ENCODE results near the gene KLK14. TPM values are rescaled to one million over a fixed set of nuclear protein-coding genes. Genes with fewer than 3 reads are reported as not detected.

Gene KLK14
- total and polyA plus RNA-seq, 7 donors, result 0.20 TPM; not detected in 6

- DNase-seq, result peak; percentile 98 to 99
- peaks cover 7% of the 10 kb centered on the region for H3K4me1 ChIP-seq
- TF ChIP-seq CTCF (IDR thresholded peaks at IDR 0.05), result no peak
- intact Hi-C loops (cut with DNase I), result loop anchor here in 1 of 2 donors (10.0 kb wide), 1 partner anchor 293 kb away; no protein-coding TSS in a partner anchor
- H3K4me3 ChIP-seq, result peak within 1 kb of the TSS; percentile 85
- peaks cover 0 to 5% (median 0%) of the 10 kb centered on the region in 3 donors for H3K27me3 ChIP-seq (ENCODE audit: insufficient read depth in 3 of 3, low read length in 2 of 3)
- peak; percentile 99 to 100 (median 99) for ATAC-seq
- WGBS, 3 donors, result 0 to 1% (median 0%) methylated on average over 43 of the region's 43 CpGs
- peak within 1 kb of the TSS; percentile 75 for H3K27ac ChIP-seq
- no peaks in the 10 kb centered on the region for H3K9me3 ChIP-seq
- peaks cover 7 to 17% of the 10 kb centered on the region in 2 donors for H3K36me3 ChIP-seq (ENCODE audit: insufficient read depth in 1 of 2, low read depth in 1 of 2)
These were observed 25.5 kb upstream of the KLK14 start, which contains the start of gene CTU1 for GRCh38 chr19:51108066-51108804. Gene CTU1, minus strand, starts transcription at chr19:51108409. Its CDS starts 3,840 bp downstream, at chr19:51104569.

- intact Hi-C loops (cut with DNase I), result loop anchor here (2.0 to 10.0 kb wide), 2 partner anchors 293 to 487 kb away; no protein-coding TSS in a partner anchor
- DNase-seq, result peak in 1 of 2 donors; percentile 32
- peaks cover 7% of the 10 kb centered on the region for H3K4me1 ChIP-seq
- 13 to 16% (median 15%) methylated on average over 18 of the region's 18 CpGs for WGBS, 3 donors
- peak overlapping the region; percentile 75 for H3K27ac ChIP-seq
- peaks cover 0 to 5% (median 0%) of the 10 kb centered on the region in 3 donors for H3K27me3 ChIP-seq (ENCODE audit: insufficient read depth in 3 of 3, low read length in 2 of 3)
- ATAC-seq, result peak in 3 of 4 donors; percentile 2 to 14 (median 2)
- H3K4me3 ChIP-seq, result peak overlapping the region; percentile 85
- TF ChIP-seq CTCF (IDR thresholded peaks at IDR 0.05), result no peak
- H3K9me3 ChIP-seq, result no peaks in the 10 kb centered on the region
- H3K36me3 ChIP-seq (ENCODE audit: insufficient read depth in 1 of 2, low read depth in 1 of 2), result peaks cover 10 to 23% of the 10 kb centered on the region in 2 donors
These were observed 24.8 kb upstream of the KLK14 start for GRCh38 chr19:51107406-51108065.

GRCh38 chr19:51103926-51104341 is 21.2 kb upstream of the KLK14 start:
- H3K36me3 ChIP-seq (ENCODE audit: insufficient read depth in 1 of 2, low read depth in 1 of 2), result peaks cover 10 to 42% of the 10 kb centered on the region in 2 donors
- no peak overlapping the region for H3K27ac ChIP-seq
- ATAC-seq (no peak), DNase-seq (no peak)
- TF ChIP-seq CTCF (IDR thresholded peaks at IDR 0.05), result no peak
- 74 to 82% (median 75%) methylated on average over 44 to 49 of the region's 49 CpGs for WGBS, 3 donors
- H3K4me1 ChIP-seq, result peaks cover 11% of the 10 kb centered on the region
- intact Hi-C loops (cut with DNase I), result loop anchor here in 1 of 2 donors (10.0 kb wide), 1 partner anchor 289 kb away; no protein-coding TSS in a partner anchor
- H3K27me3 ChIP-seq (ENCODE audit: insufficient read depth in 3 of 3, low read length in 2 of 3), result no peaks in the 10 kb centered on the region
- no peaks in the 10 kb centered on the region for H3K9me3 ChIP-seq
- no peak overlapping the region for H3K4me3 ChIP-seq

DNA sequence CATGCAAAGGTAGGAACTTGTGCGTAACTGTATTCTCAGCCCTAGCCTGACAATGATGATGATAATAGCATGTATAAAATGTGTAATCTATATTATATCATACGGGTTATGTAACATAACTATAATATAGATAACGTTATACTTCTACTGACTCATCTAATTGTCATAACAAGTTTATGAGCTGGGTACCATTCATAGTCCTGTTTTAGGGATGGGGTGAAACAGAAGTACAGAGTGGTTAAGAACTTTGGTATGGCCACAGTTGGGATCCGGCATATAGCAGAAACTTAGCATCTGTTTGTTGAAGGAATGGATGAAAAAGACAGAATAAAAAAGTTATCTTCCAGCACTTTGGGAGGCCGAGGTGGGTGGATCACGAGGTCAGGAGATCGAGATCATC is 20.3 kb upstream of the KLK14 start:
- peaks cover 10 to 44% of the 10 kb centered on the region in 2 donors for H3K36me3 ChIP-seq (ENCODE audit: insufficient read depth in 1 of 2, low read depth in 1 of 2)
- intact Hi-C loops (cut with DNase I), result loop anchor here in 1 of 2 donors (10.0 kb wide), 1 partner anchor 288 kb away; no protein-coding TSS in a partner anchor
- WGBS, 3 donors, result 85 to 95% (median 92%) methylated on average over 7 of the region's 7 CpGs

More for the DNA sequence above, 20.3 kb upstream of the KLK14 start:
- Histone ChIP-seq H3K4me1 (peaks cover 11% of the 10 kb centered on the region), H3K4me3 (no peak overlapping the region), H3K27ac (no peak overlapping the region), H3K9me3 (no peaks in the 10 kb centered on the region), H3K27me3 (ENCODE audit: insufficient read depth in 3 of 3, low read length in 2 of 3) (no peaks in the 10 kb centered on the region)
- ATAC-seq (no peak), DNase-seq (no peak)
- TF ChIP-seq CTCF (IDR thresholded peaks at IDR 0.05), result no peak
